GM21423 (cell line): ENCODE data around the gene BTBD17.
"Not testable (repeated sequence)": the region's sequence is repeated elsewhere in the genome, so short reads cannot be mapped to it uniquely, and the experiment has no call there.

Source experiments
- ATAC-seq: cut with Tn5 transposase; IDR thresholded peaks from one replicate; pipeline ENCODE4 v1.9.1; 2021; ENCODE audit warnings: mild to moderate bottlenecking, moderate library complexity; ENCODE audit not compliant: unreplicated experiment

The BTBD17 gene, protein sequence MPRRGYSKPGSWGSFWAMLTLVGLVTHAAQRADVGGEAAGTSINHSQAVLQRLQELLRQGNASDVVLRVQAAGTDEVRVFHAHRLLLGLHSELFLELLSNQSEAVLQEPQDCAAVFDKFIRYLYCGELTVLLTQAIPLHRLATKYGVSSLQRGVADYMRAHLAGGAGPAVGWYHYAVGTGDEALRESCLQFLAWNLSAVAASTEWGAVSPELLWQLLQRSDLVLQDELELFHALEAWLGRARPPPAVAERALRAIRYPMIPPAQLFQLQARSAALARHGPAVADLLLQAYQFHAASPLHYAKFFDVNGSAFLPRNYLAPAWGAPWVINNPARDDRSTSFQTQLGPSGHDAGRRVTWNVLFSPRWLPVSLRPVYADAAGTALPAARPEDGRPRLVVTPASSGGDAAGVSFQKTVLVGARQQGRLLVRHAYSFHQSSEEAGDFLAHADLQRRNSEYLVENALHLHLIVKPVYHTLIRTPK

DNA sequence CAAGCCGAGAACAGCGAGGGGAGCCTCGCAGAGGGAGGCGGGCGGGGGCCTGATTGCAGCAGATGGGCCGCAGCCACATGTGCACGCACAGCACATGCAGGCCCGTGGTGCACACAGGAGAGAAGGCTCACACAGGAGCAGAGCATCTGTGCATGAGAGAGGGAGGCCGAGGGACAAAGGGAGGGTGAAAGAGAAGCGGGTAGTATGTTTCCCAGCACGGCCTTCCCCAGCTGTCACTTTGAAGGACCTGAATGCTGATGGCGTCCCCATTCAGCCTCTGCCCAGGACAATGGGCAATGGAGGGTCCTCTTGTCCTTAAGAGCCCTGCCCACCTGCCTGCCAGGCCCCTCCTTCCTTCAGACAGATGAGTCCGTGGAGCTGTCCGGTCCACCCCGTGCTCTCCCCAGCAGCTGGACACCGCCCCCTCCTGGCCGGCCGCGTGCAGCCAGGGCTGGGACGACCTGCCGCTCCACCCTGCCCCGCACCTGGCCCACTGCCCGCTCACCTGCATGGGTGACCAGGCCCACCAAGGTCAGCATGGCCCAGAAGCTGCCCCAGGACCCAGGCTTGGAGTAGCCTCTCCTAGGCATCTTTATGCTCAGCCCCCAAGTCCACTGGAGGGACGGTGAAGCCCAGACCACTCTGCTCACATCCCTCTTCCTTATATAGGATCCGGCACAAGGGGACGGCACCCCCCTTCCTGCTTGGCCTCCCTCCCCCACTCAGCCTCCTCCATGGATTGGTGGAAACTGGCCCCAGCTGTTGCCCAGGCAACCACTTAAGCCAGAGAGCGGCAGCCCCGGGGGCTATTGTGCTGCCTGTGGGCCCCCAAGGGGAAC, at the start of gene BTBD17:
Gene BTBD17, minus strand, starts transcription at position 639 of the 839 bp plus-strand sequence. Its CDS starts 49 bp downstream, at position 590.
- ATAC-seq = no peak

DNA sequence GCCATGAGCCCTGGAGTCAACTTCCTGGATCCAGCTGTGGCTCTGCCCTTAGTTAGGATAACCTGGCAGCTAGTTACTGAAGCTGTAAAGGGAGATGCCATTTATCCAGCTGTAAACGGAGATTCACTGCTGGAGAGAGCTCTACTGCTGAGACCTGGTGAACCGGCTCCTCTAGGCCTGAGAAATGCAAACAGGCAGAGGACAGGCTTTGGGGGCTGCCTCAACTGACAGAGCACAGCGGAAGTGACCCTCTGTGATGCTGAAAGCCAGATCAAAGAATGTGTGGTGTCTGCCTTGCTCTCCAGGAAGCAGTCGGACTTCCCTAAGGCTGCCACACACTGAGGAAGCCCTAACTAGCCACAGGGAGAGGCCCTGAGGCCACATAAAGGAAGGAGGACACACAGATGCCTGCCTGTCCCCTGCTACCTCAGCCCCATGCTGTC, 48.4 kb upstream of the BTBD17 start:
- ATAC-seq = no peak

DNA sequence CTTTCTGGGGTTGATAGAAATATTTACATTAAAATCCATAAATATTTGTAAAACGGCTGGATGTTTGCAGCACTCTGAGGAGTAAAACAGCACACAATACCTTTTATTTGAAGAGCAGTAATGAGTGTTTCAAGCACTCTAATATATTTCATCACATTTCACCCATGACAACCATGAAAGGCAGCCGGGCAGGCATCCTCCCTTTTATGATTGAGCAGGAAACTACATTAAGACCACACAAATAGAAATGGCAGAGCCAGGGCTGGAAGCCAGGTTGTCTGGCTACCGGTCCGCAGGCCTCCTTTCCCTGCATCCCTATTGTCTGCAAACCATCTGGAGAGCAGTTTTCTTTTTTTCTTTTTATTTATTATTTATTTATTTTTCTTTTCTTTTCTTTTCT, 47.1 kb upstream of the BTBD17 start:
- ATAC-seq = no peak

DNA sequence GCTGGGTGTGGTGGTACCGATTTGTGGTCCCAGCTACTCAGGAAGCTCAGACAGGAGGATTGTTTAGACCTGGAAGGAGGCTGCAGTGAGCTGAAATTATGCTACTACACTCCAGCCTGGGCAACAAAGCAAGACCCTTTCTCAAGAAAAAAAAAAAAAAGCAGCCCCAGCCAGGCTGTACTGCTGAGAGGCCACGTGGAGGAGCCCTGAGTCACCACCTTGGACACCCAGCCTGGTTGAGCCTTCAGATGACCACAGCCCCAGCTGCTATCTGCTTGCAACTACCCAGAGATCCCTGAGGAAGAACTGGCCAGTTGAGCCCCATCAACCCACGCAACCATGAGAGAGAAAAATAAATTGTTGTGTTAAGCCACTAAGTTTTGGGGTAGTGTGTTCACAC, 46.6 kb upstream of the BTBD17 start:
- ATAC-seq = no peak

DNA sequence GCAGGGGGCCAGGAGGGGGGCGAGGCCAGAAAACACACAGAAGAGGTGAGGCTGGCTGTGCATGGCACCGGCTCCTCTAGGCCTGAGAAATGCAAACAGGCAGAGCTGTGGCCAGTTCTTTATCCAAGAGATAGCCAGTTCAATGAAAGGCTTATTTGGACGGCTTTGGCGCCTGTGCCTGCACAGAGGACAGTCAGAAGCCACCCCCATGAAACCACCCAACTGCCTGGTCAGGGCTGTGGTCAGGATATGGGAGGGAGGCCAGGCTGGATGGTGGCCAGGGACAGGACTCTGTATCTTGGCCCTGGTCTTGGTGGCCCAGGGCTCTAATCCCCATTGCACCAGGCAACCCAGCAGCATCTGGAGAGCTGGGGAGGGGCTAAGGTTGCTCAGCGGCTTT, 45.7 kb upstream of the BTBD17 start:
- ATAC-seq = no peak

DNA sequence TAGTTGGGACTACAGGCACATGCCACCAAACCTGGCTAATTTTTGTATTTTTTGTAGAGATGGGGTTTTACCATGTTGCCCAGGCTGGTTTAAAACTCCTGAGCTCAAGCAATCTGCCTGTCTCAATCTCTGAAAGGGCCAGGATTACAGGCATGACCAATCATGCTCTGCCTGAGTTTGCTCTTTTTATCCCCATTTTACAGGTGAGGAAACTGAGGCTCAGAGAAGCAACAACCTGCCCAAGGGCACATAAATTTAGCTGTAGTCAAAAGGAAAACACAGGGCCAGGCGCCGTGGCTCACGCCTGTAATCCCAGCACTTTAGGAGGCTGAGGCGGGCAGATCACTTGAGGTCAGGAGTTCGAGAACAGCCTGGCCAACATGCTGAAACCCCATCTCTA, 43.6 kb upstream of the BTBD17 start:
- not testable (repeated sequence) for ATAC-seq

DNA sequence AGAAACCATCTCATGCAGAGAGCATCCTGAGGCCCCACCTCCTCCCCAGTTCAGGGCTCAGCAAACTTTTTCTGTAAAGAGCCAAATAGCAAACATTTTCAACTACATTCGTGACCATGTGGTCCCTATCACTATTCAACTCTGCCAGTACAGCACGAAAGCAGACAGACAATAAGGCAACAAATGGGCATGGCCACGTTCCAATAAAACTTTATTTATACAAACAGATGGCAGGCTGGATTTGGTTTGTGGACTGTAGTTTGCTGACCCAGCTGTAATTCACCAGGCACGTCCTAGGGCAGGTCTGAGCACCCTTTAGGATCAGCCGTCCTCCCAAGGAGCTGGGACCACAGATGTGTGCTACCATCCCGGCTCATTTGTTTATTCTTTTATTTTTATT, 43.1 kb upstream of the BTBD17 start:
- no peak for ATAC-seq

DNA sequence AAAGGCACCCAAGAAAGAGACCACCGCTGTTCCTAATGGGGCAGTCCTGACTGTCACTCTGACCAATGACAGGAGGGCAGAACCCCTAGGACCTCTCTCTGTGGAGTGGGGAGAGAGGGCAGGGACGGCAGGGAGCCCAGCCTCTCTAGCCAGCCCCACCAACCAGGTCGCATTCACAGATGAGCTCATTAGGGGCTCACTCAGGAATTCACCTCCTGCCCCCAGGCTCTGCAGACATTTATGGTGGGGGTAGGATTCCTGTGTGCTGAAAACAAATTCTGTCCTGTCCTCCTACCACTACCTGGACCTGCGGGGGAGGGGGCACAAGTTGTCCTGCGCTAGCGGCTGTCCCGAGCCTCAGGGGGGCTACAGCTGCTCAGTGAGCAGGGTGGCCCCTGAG, 42.5 kb upstream of the BTBD17 start:
- ATAC-seq = no peak

DNA sequence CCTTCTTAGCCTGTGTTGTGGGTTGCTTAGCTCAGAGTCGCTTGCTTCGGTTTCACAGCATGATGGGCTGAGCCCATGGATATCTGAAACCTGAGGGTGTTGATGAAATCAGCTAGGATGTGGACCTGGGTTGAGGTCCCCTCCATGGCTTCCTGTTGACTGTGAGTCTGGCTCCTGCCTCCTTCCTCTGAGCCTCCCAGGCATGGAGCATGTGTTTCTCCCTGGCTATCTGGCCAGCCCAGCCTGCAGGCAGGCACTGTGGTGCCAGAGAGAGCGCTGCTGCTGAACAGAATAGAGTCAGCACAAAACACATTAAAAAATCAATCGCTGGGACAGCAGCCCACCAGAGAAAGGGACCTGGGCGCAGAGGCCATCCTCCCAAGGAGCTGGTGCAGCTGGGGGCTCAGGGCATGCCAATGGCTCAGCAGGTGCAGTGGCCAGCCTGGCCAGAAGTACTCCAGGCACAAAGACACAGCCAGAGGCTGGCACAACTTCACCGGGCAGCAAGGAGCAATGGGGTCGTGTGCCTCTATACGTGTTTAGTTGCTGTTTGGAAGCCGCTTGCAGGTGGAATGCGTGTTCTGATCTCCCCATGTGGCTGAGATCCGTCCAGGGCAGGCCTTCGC, 42.0 kb upstream of the BTBD17 start:
- ATAC-seq = no peak

DNA sequence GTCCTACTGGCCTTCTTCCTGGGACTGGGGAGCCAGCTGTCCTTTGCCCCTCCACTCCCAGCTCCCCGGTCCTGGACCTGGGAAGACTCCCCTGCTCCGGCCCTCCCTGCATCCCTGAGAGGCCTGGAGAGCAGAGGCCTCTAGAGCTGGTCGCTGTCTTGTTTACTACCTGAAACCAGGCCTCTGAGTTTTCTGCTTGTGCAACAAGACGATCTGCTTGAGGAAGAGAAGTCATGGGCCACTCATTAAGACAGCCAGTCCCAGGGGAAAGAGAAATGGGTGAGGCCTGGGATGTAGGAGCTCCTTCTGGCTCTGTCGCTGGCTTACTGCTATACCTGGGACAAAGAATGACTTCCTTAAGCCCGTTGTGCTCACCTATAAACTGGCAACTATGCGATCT, 40.4 kb upstream of the BTBD17 start:
- no peak for ATAC-seq

DNA sequence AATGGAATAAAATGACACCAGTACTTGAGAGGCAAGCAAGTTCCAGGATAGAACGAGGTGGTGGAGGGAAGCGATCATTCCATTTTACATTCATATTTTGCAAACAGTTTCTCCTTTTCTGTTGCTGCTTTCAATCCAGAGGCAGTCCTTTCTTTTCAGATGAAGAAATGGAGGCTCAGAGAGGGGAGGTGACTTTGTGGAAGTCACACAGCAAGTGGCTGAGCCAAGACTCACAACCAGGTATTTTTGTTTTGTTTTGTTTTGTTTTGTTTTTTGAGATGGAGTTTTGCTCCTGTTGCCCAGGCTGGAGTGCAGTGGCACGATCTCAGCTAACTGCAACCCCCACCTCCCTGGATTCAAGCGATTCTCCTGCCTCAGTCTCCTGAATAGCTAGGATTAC, 34.9 kb upstream of the BTBD17 start:
- no peak for ATAC-seq

DNA sequence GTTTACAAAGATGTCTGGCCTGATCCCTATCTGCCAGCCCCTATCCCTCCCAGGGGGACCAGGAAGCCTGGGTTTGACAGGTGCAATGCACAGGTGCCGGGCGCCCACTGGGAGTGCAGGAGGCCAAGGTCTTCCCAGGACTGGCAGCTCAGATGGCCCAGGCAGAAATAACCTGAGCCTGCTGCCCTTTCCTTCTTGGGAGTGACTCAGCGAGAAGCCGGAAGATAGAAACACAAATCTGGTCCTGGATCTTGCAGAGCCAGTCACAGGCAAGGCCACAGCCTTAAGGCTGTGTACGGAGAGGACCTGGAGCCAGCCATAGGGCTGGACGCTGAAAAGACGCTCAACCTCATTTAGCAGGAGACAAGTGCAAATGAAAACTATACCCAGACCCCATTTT, 33.3 kb upstream of the BTBD17 start:
- no peak for ATAC-seq

DNA sequence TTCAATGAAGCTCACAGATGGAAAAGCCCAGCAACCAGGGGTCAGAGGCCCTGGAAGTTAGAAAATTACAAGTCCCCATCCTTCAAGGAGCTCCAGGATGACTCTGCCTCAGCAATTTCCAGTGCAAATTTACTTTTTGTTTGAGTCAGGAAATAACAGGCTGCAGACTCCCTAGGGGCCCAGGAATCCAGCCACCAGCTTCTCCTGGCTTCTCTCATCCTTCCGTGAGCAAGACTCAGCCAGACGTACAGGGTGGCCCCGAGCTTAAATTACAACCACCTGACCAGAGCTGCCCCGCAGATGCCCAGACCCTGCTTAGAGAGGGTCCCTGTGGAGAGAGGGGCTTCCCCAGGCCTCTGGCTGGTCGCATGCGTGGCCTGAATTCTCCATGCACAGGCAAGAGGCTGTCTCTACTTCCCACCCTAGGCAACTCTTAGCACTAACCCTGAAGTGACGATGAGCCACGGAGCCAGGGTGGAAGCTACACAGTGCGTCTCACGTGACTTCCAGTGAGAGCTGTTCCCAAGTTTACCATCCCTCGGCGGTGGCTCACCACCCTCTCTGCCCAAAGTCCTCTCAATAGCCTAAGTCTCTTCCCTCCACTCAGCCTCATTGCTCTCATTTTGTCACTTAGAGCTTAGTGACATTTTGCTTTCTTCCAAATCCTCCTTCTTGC, 32.7 kb upstream of the BTBD17 start:
- ATAC-seq = no peak

DNA sequence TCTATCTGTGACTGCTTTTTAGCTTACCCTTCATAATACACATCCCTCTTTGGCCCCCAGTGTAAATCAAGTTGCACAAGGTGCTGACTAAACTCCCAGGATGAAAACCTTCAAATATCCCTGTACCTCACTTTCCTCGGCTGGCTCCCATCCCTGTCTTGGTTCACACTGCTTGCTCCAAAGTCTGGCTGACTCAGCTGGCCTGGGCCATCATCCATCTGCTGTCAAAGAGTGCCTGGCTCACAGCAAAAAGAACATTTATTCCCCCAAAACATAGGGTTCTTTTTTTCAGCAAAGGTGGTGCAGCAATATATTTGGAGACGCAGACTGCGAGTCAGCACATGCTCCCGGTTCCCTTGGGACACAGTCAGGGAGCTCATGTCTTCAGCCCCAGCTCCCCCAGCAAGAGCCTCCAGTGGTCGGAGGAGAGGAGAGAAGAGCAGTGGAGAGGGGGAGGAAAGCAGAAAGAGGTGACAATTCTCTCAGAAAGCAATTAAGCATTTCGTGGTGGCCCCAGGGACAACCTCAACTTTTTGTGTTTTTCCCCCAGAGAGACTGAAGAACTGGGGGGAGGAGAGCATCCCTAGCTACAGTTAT, 31.8 kb upstream of the BTBD17 start:
- no peak for ATAC-seq

DNA sequence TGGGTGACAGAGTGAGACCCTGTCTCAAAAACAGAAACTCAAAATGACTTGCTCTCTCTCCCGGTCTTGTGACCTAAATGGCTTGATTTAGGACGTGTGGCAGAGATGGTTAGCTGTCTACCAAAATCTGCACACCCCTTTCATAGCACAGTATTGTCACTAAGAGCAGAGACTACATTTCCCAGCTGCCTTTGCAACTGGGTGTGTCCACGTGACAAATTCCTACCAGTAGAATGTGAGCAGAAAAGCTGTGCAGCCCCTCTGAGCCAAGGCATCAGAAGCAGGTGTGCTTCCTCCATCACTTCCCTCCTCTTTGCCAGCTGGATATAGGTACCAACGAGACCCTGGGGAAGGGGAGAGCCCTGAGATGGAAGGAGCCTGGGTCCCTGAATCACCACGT, 31.2 kb upstream of the BTBD17 start:
- ATAC-seq = no peak

DNA sequence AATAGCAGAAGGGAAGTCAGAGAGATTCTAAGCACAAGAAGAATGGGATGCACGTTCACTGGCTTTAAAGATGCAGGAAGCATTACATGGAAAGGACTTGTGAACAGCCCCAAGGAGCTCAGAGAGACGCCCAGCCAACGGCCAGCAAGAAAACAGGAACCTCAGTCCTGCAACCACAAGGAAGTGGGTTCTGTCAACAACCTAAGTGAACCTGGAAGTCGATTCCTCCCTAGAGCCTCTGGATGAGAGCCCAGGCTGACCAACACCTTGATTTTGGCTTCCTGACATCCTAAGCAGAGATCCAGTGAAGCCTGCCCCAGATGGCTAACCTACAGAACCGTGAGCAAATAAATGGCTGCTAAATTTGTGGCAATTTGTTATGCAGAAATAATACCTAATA, 30.1 kb upstream of the BTBD17 start:
- no peak for ATAC-seq

DNA sequence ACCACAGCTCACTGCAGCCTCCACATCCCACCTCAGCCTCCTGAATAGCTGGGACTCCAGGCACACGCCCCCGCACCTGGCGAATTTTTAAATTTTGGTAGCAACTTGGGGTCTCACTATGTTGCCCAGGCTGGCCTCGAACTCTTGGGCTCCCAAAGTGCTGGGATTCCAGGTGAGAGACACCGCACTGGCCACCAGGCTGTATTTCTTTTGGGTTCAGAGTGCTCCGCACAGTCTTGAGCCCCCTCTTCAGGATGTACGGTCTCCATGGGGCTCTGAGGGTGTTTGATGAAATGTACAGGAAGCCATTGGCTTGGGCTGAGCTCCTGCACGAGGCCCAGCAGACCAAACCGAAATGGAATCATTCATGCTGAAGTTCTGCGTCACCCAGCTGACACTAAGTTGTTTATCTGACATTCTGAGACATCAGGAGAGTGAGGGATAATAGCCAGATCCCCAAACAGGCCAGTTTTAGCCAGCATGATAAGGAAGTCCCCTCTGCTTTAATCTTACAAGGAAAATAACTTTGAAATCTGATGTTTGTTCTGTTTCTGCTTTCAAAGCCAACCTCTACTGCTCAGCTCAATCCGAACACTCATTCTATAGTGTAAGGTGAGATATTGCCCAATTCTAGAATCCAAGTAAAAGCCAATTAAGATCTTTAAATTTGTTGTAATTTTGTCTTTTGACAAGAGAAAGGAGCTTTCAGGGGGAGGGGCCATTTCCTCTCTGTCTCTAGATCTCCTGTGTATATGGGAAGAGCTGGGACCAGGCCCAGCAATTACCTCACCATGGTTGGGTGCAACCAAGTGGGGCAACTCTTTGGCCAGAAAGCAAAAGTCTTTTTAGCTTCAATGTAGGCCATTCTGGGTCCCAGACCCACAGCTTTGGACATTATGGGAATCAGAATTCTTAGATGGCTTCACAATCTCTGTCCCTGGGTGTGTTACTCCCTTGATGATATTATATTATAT, 29.3 kb upstream of the BTBD17 start:
- no peak for ATAC-seq

DNA sequence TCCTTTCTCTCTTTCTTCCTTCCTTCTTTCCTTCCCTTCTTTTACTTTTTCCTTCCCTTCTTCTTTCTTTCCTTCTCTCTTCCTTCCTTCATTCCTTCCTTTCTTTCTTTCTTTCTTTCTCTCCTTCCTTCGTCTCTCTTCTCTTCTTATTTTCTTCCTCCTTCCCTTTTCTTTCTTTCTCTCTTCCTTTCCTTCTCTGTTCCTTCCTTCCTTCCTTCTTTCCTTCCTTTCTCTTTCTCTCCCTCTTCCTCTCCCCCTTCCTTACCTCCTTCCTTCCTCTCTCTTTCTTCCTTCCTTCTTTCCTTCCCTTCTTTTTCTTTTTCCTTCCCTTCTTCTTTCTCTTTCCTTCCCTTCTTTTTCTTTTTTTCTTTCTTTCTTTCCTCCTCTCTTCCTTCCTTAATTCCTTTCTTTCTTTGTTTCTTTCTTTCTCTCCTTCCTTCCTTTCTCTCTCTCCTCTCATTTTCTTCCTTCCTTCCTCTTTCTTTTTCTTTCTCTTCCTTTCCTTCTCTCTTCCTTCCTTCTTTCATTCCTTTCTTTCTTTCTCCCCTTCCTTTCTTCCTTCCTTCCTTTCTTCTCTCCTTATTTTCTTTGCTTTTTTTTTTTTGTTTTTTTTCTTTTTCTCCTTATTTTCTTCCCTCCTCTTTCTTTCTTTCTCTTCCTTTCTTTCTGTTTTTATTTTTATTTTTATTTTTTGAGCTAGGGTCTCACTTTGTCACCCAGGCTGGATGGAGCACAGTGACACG, 28.4 kb upstream of the BTBD17 start:
- no peak for ATAC-seq
